Testis (tissue), 2 donors: Measurements from ENCODE around the gene VEZF1.

Experiments used
- CTCF ChIP-seq, 3 experiments: fragments of 450-650 bp in 2 of 3; fragments of 200-600 bp in 1 of 3; sonication (generic) in 1 of 3; IDR thresholded peaks; one replicate each; pipeline ENCODE4 v1.5.1; 2016 to 2019; ENCODE audit warnings: antibody characterized with exemption in 3 of 3, mild to moderate bottlenecking in 2 of 3, moderate library complexity in 1 of 3
- POLR2A ChIP-seq: fragments of 450-650 bp; IDR thresholded peaks from one replicate; pipeline ENCODE4 v1.6.1; 2017; ENCODE audit warnings: antibody characterized with exemption, mild to moderate bottlenecking, moderate library complexity

DNA sequence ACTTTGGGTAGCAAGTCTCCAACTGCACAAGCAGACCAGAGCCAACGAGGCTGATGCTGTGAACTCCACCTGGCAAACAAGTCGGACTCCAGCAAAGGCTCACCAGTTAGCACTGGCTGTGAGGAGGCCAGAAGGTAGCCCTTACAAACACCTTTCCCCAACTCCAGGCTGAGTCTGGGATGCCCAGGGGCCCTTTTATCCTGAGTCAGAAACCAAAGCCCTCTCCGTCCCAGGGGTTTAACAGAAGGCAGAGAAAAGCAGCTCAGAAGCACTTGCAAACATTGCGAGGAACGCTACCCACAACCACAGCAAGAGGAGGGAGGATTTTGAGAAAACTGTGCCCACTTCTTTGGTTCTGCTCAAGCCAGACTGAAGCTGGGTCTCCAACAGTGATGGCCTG is 57.8 kb downstream of the VEZF1 start:
- no peak for TF ChIP-seq CTCF (IDR thresholded peaks at IDR 0.05)
- no peak for TF ChIP-seq POLR2A
